Activated T-cell treated with anti-CD3 and anti-CD28 coated beads, Interleukin-2, amount 50 U/mL, for 72 hours (primary cell): ENCODE data around the gene COQ8A. TPM values are rescaled to one million over a fixed set of nuclear protein-coding genes. Genes with fewer than 3 reads are reported as not detected.

Experiments used
- ATAC-seq, 2 donors: fragments of 150-1000 bp; cut with Tn5 transposase; replicated peaks in 1 of 2; 2 replicates each; pipeline ENCODE4 v1.10.0; 2021; ENCODE audit warnings: moderate library complexity in 2 of 2, mild to moderate bottlenecking in 1 of 2
- DNase-seq, 2 donors: peaks; one replicate each; pipeline ENCODE4 v3.0.0; 2021 to 2022; ENCODE audit warnings: mixed read lengths in 1 of 2
- H3K27ac Mint-ChIP-seq: one replicate; pipeline ENCODE4 v1.8.0; 2022; ENCODE audit warnings: mild to moderate bottlenecking, moderate library complexity, mixed read lengths
- H3K27me3 Mint-ChIP-seq: one replicate; pipeline ENCODE4 v1.8.0; 2022; ENCODE audit warnings: low read depth, mixed read lengths
- H3K36me3 Mint-ChIP-seq, 2 donors: one replicate each; pipeline ENCODE4 v1.8.0; 2022; ENCODE audit warnings: mixed read lengths in 2 of 2, mild to moderate bottlenecking in 1 of 2; ENCODE audit not compliant: insufficient read depth in 2 of 2
- H3K4me1 Mint-ChIP-seq: one replicate; pipeline ENCODE4 v1.8.0; 2022; ENCODE audit warnings: low read depth, mixed read lengths
- H3K4me3 Mint-ChIP-seq, 2 donors: one replicate each; pipeline ENCODE4 v1.8.0; 2022; ENCODE audit warnings: mild to moderate bottlenecking in 2 of 2, mixed read lengths in 2 of 2, moderate library complexity in 2 of 2
- H3K9me3 Mint-ChIP-seq, 2 donors: one replicate each; pipeline ENCODE4 v1.8.0; 2022; ENCODE audit warnings: mixed read lengths in 2 of 2
- total RNA-seq, 2 donors: library from RNA; stranded (reverse); gene quantifications; one replicate each; pipeline ENCODE4 v1.2.3, GENCODE V29; 2022

The COQ8A gene
- total RNA-seq, 2 donors from 2014 or later, result 24.2 to 32.2 TPM

DNA sequence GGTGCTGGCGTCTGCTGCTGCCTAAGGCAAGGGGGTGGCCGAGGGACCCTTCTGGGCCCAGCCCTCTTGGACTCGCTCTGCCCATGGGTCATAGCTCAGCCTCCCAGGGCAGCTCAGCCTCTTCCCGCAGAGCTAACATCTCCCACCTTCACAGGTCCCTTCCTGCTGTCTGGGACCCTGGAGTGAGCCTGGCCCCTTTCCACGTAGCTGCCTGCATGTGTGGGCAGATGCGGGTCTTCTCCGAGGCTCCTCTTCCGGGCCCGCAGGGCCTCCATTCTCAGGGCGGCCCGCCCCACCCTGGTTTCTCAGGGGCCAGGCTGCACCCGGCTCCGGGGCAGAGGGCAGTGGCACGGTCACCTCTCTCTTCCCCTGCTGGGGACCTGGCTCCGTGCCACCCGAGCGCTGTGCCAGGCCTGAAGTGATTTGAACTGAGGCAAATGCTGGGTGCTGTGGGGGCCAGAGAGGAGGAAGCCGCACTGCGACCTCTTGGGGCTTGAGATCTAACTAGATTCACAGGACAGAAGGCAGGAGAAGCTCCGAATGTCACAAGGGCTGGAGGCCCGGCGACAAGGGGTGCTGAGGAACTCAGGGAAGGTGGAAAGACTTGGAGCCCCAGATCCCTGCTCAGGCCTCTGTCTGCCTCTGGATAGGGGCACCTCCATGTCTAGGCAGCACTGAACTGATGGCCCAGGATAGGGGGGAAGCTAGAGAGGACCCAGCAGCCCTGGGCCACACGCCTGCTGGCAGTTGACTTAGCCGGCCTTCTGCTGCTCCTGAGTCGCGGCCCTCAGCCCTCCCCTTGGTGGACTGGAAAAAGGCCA lies 40.7 kb downstream of the COQ8A start:
- H3K27me3 Mint-ChIP-seq, result no peaks in the 10 kb centered on the region
- no peaks in the 10 kb centered on the region for H3K4me1 Mint-ChIP-seq
- H3K27ac Mint-ChIP-seq, result no peak overlapping the region
- H3K9me3 Mint-ChIP-seq, result no peaks in the 10 kb centered on the region
- peaks cover 0 to 4% of the 10 kb centered on the region in 2 donors for H3K36me3 Mint-ChIP-seq
- no peak overlapping the region for H3K4me3 Mint-ChIP-seq
- DNase-seq (no peak), ATAC-seq (no peak)

DNA sequence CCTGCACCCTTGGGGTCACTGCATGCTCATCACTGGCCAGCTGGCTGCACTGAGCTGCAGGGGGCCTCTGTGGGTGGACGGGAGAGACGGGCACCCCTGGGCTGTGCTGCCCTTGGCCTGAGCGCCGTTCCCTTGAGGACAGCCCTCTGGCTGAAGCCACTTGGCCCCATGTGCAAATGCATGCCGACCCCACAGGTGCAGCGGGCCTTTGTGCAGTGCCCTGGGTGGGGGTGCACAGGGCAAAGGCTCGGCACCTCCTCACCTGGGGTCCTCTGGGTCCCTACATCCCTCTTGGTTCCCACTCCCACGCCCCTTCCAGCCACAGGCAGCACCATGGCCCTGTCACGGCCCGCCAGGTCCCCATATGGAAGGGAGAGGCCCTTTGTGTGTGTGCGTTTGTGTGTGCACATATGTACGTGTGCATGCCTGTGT lies 41.3 kb downstream of the COQ8A start:
- DNase-seq (no peak), ATAC-seq (no peak)
- Mint-ChIP-seq H3K27me3 (no peaks in the 10 kb centered on the region), H3K27ac (no peak overlapping the region), H3K4me3 (no peak overlapping the region), H3K9me3 (no peaks in the 10 kb centered on the region), H3K36me3 (peaks cover 0 to 4% of the 10 kb centered on the region in 2 donors), H3K4me1 (no peaks in the 10 kb centered on the region)

DNA sequence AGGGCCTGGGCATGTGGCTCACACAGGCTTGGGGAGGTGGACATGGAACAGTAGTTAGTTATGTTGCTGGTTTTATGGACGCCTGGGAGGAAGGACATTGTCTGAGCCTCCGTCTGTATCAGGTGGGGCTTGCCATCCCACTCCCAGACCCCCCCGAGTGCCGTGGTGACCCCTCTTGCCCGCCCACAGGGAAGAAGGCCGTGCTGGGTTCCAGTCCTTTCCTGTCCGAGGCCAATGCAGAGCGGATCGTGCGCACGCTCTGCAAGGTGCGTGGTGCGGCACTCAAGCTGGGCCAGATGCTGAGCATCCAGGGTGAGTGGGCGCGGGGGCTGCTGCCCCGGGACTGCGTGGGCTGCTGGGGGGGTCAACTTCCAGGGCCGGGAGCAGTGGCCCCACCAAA lies 41.7 kb downstream of the COQ8A start:
- Mint-ChIP-seq H3K4me3 (no peak overlapping the region), H3K27ac (no peak overlapping the region), H3K27me3 (no peaks in the 10 kb centered on the region), H3K9me3 (no peaks in the 10 kb centered on the region), H3K4me1 (no peaks in the 10 kb centered on the region), H3K36me3 (peaks cover 1 to 4% of the 10 kb centered on the region in 2 donors)
- no peak for DNase-seq
- no peak for ATAC-seq

DNA sequence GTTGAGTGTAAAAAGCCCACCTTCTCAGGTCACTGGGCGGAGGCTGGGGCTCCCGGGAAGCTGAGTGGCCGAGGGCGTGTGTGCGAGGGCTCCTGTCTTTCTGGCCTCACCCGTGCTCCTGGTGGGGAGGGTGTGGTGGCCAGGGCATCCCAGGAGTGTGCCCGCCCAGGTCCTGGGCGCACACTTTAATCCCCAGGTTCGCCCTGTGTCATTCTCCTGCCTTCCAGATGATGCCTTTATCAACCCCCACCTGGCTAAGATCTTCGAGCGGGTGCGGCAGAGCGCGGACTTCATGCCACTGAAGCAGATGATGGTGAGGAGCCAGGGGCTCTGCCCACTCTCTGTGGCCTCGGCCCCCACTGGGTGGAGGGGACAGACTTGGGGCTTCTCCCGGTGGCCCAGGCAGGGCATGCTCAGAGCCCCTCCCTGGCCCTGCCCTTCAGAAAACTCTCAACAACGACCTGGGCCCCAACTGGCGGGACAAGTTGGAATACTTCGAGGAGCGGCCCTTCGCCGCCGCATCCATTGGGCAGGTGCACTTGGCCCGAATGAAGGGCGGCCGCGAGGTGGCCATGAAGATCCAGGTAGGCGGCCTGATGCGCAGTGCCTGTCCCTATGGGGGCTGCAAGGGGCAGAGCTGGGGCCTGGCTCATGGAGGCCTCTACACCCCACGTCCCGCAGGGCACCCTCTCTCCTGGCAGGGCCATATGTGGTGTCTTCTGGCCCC lies 42.5 kb downstream of the COQ8A start:
- H3K27me3 Mint-ChIP-seq, result no peaks in the 10 kb centered on the region
- ATAC-seq (no peak), DNase-seq (no peak)
- no peak overlapping the region for H3K4me3 Mint-ChIP-seq
- peaks cover 3 to 4% of the 10 kb centered on the region in 2 donors for H3K36me3 Mint-ChIP-seq
- no peaks in the 10 kb centered on the region for H3K9me3 Mint-ChIP-seq
- no peak overlapping the region for H3K27ac Mint-ChIP-seq
- no peaks in the 10 kb centered on the region for H3K4me1 Mint-ChIP-seq

DNA sequence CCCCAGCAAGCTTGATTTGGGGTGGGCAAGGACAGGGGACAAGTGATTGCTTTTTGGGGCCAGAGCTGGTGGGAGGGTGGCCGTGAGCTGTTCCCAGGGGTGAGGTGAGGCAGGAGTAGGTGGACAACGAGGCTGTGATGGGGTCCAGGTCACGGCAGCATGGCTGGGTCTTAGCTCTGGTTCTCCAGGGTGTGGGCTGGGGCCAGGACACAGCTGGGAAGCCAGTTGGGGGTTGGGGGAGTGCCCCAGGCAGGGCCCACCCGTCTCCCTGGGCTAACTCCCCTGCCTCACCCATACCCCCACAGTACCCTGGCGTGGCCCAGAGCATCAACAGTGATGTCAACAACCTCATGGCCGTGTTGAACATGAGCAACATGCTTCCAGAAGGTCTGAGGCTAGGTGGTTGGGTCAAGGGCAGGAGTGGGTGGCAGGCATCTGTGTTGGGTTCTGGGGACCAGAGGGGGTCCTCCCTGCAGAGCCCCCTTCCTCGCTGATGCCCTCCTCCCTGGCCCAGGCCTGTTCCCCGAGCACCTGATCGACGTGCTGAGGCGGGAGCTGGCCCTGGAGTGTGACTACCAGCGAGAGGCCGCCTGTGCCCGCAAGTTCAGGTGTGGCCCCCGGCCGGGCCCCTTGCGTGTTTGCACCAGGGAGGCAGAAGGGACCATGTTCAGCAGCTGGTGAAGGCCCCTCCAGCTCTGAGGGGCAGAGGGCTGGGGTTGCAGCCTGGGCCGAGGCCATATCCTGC lies 43.3 kb downstream of the COQ8A start:
- ATAC-seq, result no peak
- Mint-ChIP-seq H3K4me3 (no peak overlapping the region), H3K27ac (no peak overlapping the region), H3K27me3 (no peaks in the 10 kb centered on the region), H3K9me3 (no peaks in the 10 kb centered on the region), H3K4me1 (no peaks in the 10 kb centered on the region), H3K36me3 (peaks cover 0 to 3% of the 10 kb centered on the region in 2 donors)
- DNase-seq, result no peak

DNA sequence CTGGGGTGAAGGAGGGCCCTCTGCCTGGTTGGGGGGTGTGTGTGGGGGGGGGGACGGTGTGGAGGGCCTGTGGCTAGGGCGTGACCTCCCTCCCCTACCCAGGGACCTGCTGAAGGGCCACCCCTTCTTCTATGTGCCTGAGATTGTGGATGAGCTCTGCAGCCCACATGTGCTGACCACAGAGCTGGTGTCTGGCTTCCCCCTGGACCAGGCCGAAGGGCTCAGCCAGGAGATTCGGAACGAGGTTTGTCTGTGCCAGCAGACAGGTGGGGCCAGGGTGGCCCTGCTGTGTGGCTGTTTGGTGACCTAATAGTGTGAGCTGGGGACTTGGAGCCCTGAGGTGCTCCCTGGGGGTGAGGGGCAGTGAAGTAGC lies 43.9 kb downstream of the COQ8A start:
- Mint-ChIP-seq H3K9me3 (no peaks in the 10 kb centered on the region), H3K27me3 (no peaks in the 10 kb centered on the region), H3K27ac (no peak overlapping the region), H3K4me1 (peaks cover 3% of the 10 kb centered on the region), H3K36me3 (peaks cover 0 to 3% of the 10 kb centered on the region in 2 donors), H3K4me3 (no peak overlapping the region)
- DNase-seq (no peak), ATAC-seq (no peak)

DNA sequence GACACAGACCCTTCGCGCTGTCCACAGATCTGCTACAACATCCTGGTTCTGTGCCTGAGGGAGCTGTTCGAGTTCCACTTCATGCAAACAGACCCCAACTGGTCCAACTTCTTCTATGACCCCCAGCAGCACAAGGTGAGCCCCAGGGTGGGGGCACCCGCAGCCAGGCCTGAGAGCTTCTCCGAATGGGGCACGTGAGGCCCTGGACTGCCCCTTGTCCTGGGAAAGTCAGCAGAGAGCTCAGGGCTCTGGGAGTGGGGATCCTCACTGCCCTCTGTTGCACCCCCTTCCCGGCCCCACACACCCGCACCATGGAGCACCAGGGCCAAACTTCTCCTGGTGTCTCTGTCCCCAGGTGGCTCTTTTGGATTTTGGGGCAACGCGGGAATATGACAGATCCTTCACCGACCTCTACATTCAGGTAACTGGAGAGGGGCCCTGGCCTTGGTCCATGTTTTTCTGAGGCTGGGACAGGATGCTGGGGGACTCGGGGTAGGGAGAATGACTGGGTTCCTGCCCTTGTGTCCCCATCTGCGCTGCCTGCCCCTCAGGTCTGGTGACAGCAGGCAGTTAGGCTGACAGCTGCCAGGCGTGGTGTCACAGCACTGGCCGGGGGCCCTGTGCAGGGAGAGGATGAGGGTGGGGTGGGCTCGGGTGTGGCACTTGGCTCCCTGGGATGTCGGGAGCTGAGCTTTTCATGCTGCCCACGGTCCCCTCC lies 44.6 kb downstream of the COQ8A start:
- Mint-ChIP-seq H3K27ac (no peak overlapping the region), H3K36me3 (peaks cover 0 to 3% of the 10 kb centered on the region in 2 donors), H3K9me3 (no peaks in the 10 kb centered on the region), H3K4me3 (no peak overlapping the region), H3K4me1 (peaks cover 10% of the 10 kb centered on the region), H3K27me3 (no peaks in the 10 kb centered on the region)
- no peak for DNase-seq
- no peak for ATAC-seq

DNA sequence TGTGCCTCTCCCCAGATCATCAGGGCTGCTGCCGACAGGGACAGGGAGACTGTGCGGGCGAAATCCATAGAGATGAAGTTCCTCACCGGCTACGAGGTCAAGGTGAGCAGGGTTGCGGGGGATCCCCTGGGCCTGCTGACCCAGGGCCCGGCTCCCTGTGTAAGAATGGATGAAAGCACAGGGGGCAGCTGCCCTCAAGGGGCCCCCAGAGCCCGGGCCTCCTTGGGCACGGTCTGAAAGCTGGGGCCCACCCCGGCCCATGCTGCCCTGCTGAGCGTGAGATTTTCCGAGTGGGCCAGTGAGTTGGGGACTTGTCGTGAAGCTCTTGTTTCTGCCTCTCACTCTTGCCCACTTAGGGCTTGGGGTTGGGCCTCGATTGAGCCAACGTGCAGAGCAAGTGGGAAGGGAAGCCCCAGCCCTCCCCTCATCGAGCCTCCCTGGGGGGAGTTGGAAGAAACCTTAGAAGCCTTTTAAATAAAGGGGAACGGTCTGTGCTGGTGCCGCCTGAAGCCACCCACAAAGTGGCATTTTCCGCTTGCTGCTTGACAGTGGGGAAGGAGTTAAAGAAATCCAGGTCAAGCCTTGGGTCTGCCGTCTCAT lies 45.2 kb downstream of the COQ8A start:
- Mint-ChIP-seq H3K27me3 (no peaks in the 10 kb centered on the region), H3K4me3 (no peak overlapping the region), H3K36me3 (peaks cover 0 to 3% of the 10 kb centered on the region in 2 donors), H3K9me3 (no peaks in the 10 kb centered on the region), H3K4me1 (peaks cover 17% of the 10 kb centered on the region), H3K27ac (no peak overlapping the region)
- no peak for DNase-seq
- no peak for ATAC-seq

DNA sequence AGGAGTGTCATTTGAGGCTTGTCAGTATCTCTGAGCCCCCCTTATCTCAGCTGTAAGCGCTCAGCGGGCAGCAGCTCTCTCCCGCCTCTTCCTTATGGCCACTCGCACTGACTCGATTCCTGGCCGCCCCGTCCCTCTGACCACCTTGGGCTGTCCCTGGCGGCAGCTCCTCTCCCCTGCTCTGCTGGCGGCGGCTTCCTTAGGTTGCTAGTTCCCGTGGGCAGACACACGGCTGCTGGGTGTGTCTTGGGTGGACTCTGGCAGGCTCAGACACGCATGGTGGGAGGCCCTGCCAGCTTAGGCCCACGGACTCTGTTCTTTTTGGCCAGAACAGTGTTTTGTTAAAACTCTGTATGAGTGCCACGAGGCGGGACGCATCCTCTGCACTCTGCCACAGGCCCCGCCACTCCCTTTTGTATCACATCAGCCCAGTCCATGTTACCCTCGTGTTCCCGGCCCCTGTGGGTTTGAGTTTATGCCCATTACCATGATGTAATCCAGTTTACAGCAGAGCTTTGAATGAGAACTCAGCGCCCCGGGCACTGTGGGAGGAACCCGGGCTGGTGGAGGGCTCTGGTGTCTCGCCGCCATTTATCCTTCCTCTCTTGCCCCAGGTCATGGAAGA lies 45.9 kb downstream of the COQ8A start:
- no peaks in the 10 kb centered on the region for H3K27me3 Mint-ChIP-seq
- H3K4me1 Mint-ChIP-seq, result peaks cover 22% of the 10 kb centered on the region
- peaks cover 0 to 3% of the 10 kb centered on the region in 2 donors for H3K36me3 Mint-ChIP-seq
- H3K4me3 Mint-ChIP-seq, result no peak overlapping the region
- no peak for ATAC-seq
- no peak for DNase-seq
- no peaks in the 10 kb centered on the region for H3K9me3 Mint-ChIP-seq
- no peak overlapping the region for H3K27ac Mint-ChIP-seq

DNA sequence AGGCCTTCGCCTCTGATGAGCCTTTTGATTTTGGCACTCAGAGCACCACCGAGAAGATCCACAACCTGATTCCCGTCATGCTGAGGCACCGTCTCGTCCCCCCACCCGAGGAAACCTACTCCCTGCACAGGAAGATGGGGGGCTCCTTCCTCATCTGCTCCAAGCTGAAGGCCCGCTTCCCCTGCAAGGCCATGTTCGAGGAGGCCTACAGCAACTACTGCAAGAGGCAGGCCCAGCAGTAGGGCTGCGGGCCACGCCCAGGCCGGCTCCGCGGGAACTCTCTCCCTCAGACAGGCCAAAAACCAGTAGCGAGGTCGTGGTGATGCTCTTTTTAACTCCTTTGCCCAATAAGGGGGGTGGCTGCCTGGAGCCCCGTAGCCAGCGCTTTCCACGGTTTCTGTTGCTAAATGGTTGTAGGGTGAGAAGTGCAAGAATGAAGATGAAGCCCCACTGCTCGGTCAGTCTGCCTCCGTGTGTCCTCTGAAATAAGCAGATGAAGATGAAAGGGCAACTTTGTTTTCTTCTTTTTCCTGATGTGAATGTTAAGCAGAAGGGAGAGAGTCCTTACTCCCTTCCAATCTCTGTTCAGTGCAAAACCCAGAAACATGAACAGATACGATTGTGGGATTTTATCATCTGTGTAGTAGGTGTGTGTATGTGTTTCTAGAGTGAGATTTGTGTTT lies 46.5 kb downstream of the COQ8A start:
- Mint-ChIP-seq H3K36me3 (peaks cover 0 to 3% of the 10 kb centered on the region in 2 donors), H3K27ac (no peak overlapping the region), H3K27me3 (no peaks in the 10 kb centered on the region), H3K4me3 (no peak overlapping the region), H3K4me1 (peaks cover 22% of the 10 kb centered on the region), H3K9me3 (no peaks in the 10 kb centered on the region)
- no peak for DNase-seq
- ATAC-seq, result no peak

DNA sequence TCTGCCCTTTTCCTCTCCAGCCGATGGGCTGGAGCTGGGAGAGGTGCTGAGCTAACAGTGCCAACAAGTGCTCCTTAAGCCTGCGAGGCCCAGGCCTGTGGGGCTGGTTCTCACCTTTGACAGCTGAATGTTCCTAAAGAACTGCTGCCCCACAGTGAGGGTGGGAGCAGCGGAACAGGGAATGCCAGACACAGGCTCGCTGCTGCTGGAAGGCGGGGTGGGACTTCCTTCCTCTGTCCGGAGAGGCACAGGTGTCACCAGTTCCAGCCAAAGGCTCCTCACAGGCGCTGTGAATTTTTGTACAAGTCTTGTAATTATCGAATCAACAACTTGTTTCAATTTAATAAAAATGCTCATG lies 47.1 kb downstream of the COQ8A start:
- H3K27ac Mint-ChIP-seq, result no peak overlapping the region
- H3K9me3 Mint-ChIP-seq, result no peaks in the 10 kb centered on the region
- H3K4me3 Mint-ChIP-seq, result no peak overlapping the region
- H3K27me3 Mint-ChIP-seq, result no peaks in the 10 kb centered on the region
- peaks cover 22% of the 10 kb centered on the region for H3K4me1 Mint-ChIP-seq
- ATAC-seq, result no peak
- H3K36me3 Mint-ChIP-seq, result peaks cover 0 to 3% of the 10 kb centered on the region in 2 donors
- DNase-seq, result no peak
